ENCODE results near the gene SYNDIG1. TPM values are rescaled to one million over a fixed set of nuclear protein-coding genes. Genes with fewer than 3 reads are reported as not detected.

The SYNDIG1 gene
- total and polyA plus RNA-seq, 4 donors = 0.20 to 5.0 (median 0.63) TPM

DNA sequence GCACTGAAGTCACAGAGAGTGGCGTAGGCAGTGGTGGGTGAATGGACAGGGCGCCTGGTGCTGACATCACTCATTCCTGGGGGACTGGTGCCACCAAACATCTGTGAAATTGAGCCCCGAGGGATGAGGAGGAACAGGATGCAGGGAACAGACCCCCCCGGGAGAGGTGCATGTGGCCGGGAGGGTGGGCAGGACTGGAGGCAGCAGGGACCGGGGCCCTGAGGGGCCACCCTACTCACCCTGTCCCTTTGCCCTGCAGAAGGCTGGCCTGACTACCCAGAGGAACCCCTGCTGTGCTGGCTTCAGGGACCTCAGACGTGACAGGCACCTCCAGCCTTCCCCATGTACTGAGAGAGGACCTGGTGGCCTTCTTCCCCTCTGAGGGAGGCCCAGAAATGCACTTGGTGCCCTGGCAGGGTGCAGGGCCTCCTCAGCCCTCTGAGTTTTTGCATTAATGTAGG, 25.1 kb downstream of the SYNDIG1 start:
- H3K4me3 ChIP-seq = no peak overlapping the region
- H3K9me3 ChIP-seq (ENCODE audit: control insufficient read depth in 4 of 4, insufficient read depth in 3 of 4, low read length in 3 of 4) = peaks cover 0 to 1% (median 0%) of the 10 kb centered on the region in 4 donors
- TF ChIP-seq, protein P1, sequence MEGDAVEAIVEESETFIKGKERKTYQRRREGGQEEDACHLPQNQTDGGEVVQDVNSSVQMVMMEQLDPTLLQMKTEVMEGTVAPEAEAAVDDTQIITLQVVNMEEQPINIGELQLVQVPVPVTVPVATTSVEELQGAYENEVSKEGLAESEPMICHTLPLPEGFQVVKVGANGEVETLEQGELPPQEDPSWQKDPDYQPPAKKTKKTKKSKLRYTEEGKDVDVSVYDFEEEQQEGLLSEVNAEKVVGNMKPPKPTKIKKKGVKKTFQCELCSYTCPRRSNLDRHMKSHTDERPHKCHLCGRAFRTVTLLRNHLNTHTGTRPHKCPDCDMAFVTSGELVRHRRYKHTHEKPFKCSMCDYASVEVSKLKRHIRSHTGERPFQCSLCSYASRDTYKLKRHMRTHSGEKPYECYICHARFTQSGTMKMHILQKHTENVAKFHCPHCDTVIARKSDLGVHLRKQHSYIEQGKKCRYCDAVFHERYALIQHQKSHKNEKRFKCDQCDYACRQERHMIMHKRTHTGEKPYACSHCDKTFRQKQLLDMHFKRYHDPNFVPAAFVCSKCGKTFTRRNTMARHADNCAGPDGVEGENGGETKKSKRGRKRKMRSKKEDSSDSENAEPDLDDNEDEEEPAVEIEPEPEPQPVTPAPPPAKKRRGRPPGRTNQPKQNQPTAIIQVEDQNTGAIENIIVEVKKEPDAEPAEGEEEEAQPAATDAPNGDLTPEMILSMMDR (IDR thresholded peaks at IDR 0.05; ENCODE audit: control extremely low read depth, extremely low read depth) = no peak
- H3K27me3 ChIP-seq (ENCODE audit: control insufficient read depth in 3 of 3, insufficient read depth in 3 of 3, low read length in 2 of 3) = no peaks in the 10 kb centered on the region
- no peak for ATAC-seq (ENCODE audit: insufficient read depth, low FRiP score)
- peaks cover 0 to under 1% (median 0%) of the 10 kb centered on the region in 4 donors for H3K36me3 ChIP-seq (ENCODE audit: control insufficient read depth in 4 of 4, insufficient read depth in 4 of 4, low read length in 4 of 4)
- DNase-seq = no peak
- WGBS, 2 donors = 83 to 89% methylated on average over 7 of the region's 7 CpGs
- no peak overlapping the region for H3K27ac ChIP-seq (ENCODE audit: low read depth in 1 of 2, low read length in 1 of 2)
- H3K9ac ChIP-seq (ENCODE audit: insufficient read depth in 1 of 2, low read length in 2 of 2) = no peak overlapping the region
- H3K4me1 ChIP-seq (ENCODE audit: control insufficient read depth in 5 of 5, insufficient read depth in 5 of 5, low read length in 5 of 5) = peaks cover 0 to 3% (median 0%) of the 10 kb centered on the region in 5 donors

DNA sequence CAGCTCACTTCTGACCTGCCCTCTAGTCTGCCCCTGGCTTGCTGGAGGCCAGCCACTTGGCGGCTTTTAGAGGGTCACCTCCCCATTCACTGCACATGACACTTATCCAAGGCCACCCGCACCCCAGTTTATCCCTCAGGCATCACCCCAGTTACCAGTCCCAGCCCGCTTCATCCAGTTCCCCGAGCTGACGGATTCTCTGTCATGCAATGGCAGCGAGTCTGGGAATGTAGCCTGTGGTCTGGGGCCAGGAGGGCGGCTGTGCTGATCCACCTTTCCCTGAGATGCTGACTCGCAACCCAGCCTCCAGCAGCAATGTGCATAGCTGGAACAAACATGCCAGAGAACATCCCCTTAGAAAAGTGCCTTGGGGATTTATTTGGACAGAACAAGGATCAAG, 25.8 kb downstream of the SYNDIG1 start:
- Histone ChIP-seq H3K9me3 (ENCODE audit: control insufficient read depth in 4 of 4, insufficient read depth in 3 of 4, low read length in 3 of 4) (peaks cover 0 to 1% (median 0%) of the 10 kb centered on the region in 4 donors), H3K27ac (ENCODE audit: low read depth in 1 of 2, low read length in 1 of 2) (no peak overlapping the region), H3K27me3 (ENCODE audit: control insufficient read depth in 3 of 3, insufficient read depth in 3 of 3, low read length in 2 of 3) (no peaks in the 10 kb centered on the region), H3K4me1 (ENCODE audit: control insufficient read depth in 5 of 5, insufficient read depth in 5 of 5, low read length in 5 of 5) (peaks cover 0 to 3% (median 0%) of the 10 kb centered on the region in 5 donors), H3K36me3 (ENCODE audit: control insufficient read depth in 4 of 4, insufficient read depth in 4 of 4, low read length in 4 of 4) (no peaks in the 10 kb centered on the region), H3K9ac (ENCODE audit: insufficient read depth in 1 of 2, low read length in 2 of 2) (no peak overlapping the region), H3K4me3 (no peak overlapping the region)
- ATAC-seq (ENCODE audit: insufficient read depth, low FRiP score) (no peak), DNase-seq (no peak)
- TF ChIP-seq, protein P1 (IDR thresholded peaks at IDR 0.05; ENCODE audit: control extremely low read depth, extremely low read depth) = no peak
- WGBS, 2 donors = 90 to 97% methylated on average over 8 of the region's 8 CpGs

DNA sequence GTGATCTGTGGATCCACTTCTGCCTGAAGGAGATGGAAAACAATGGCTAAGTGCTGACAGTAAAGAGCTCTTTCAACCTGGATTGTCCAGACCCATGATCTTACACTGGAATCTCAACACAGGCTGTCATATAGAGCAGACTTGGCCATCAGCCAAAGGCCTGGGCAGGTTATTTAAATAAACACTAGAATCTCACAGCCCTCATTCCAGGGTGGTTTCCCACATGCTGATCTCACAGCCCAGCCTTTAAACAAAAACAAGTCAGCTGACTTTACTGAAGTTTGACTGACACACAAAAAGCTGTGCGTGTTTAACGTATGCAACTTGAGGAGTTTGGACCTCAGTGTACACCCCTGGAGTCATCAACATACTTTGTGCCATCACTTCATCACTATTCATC, 28.4 kb downstream of the SYNDIG1 start:
- no peak overlapping the region for H3K27ac ChIP-seq (ENCODE audit: low read depth in 1 of 2, low read length in 1 of 2)
- no peak overlapping the region for H3K9ac ChIP-seq (ENCODE audit: insufficient read depth in 1 of 2, low read length in 2 of 2)
- peak; percentile 66 to 74 (median 70) for DNase-seq
- no peaks in the 10 kb centered on the region for H3K9me3 ChIP-seq (ENCODE audit: control insufficient read depth in 4 of 4, insufficient read depth in 3 of 4, low read length in 3 of 4)
- H3K36me3 ChIP-seq (ENCODE audit: control insufficient read depth in 4 of 4, insufficient read depth in 4 of 4, low read length in 4 of 4) = no peaks in the 10 kb centered on the region
- H3K4me1 ChIP-seq (ENCODE audit: control insufficient read depth in 5 of 5, insufficient read depth in 5 of 5, low read length in 5 of 5) = no peaks in the 10 kb centered on the region
- no peak overlapping the region for H3K4me3 ChIP-seq
- WGBS, 2 donors = 47 to 60% methylated on average over 2 of the region's 2 CpGs
- ATAC-seq (ENCODE audit: insufficient read depth, low FRiP score) = no peak
- no peaks in the 10 kb centered on the region for H3K27me3 ChIP-seq (ENCODE audit: control insufficient read depth in 3 of 3, insufficient read depth in 3 of 3, low read length in 2 of 3)
- TF ChIP-seq, protein P1 (IDR thresholded peaks at IDR 0.05; ENCODE audit: control extremely low read depth, extremely low read depth) = no peak

DNA sequence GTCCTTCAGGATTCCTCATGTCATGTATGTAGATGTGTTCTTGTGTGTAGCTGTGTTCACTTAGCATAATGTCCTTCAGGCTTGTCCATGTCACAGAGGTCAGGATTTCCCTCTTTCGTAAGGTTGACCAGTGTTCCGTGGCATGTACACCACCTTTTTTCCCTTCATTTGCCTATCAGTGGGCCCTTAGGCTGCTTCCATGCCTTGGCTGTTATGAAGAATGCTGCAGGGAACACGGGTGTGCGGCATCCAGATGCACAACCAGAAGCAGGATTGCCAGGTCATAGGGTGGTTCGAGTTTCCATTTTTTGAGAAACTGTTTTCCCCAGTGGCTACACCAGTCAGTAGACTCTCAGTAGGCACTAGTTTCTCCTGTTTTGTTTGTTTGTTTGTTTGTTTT, 29.2 kb downstream of the SYNDIG1 start:
- TF ChIP-seq, protein P1 (IDR thresholded peaks at IDR 0.05; ENCODE audit: control extremely low read depth, extremely low read depth) = no peak
- peaks cover 0 to 3% (median 0%) of the 10 kb centered on the region in 5 donors for H3K4me1 ChIP-seq (ENCODE audit: control insufficient read depth in 5 of 5, insufficient read depth in 5 of 5, low read length in 5 of 5)
- no peak overlapping the region for H3K27ac ChIP-seq (ENCODE audit: low read depth in 1 of 2, low read length in 1 of 2)
- H3K9me3 ChIP-seq (ENCODE audit: control insufficient read depth in 4 of 4, insufficient read depth in 3 of 4, low read length in 3 of 4) = no peaks in the 10 kb centered on the region
- H3K9ac ChIP-seq (ENCODE audit: insufficient read depth in 1 of 2, low read length in 2 of 2) = no peak overlapping the region
- DNase-seq (no peak), ATAC-seq (ENCODE audit: insufficient read depth, low FRiP score) (no peak)
- H3K4me3 ChIP-seq = no peak overlapping the region
- 88 to 91% methylated on average over 5 of the region's 5 CpGs for WGBS, 2 donors
- no peaks in the 10 kb centered on the region for H3K36me3 ChIP-seq (ENCODE audit: control insufficient read depth in 4 of 4, insufficient read depth in 4 of 4, low read length in 4 of 4)
- H3K27me3 ChIP-seq (ENCODE audit: control insufficient read depth in 3 of 3, insufficient read depth in 3 of 3, low read length in 2 of 3) = no peaks in the 10 kb centered on the region

Measured in lung (tissue), 12 donors.